ENCODE data around the gene C19orf85.

The C19orf85 gene

GRCh38 chr19:55431183-55431582 lies 33.4 kb downstream of the C19orf85 start:
- H3K9me3 ChIP-seq (ENCODE audit: control insufficient read depth, insufficient read depth, low read depth, low read length): no peaks in the 10 kb centered on the region
- POLR2A ChIA-PET: no interaction called here
- TF ChIP-seq KLF7 (tag by site-specific recombination; IDR thresholded peaks at IDR 0.05; ENCODE audit: borderline replicate concordance): no peak
- TF ChIP-seq, protein P1, sequence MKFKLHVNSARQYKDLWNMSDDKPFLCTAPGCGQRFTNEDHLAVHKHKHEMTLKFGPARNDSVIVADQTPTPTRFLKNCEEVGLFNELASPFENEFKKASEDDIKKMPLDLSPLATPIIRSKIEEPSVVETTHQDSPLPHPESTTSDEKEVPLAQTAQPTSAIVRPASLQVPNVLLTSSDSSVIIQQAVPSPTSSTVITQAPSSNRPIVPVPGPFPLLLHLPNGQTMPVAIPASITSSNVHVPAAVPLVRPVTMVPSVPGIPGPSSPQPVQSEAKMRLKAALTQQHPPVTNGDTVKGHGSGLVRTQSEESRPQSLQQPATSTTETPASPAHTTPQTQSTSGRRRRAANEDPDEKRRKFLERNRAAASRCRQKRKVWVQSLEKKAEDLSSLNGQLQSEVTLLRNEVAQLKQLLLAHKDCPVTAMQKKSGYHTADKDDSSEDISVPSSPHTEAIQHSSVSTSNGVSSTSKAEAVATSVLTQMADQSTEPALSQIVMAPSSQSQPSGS (tag by site-specific recombination; IDR thresholded peaks at IDR 0.05; ENCODE audit: low read depth): peak; percentile 40; the same call in 1 of the 2 replicates

GRCh38 chr19:55426042-55426441 lies 38.5 kb downstream of the C19orf85 start:
- H3K4me1 ChIP-seq (ENCODE audit: control insufficient read depth, insufficient read depth, low read length): no peaks in the 10 kb centered on the region
- ChIA-PET CTCF (interaction anchor here (1.1 to 2.5 kb wide), 5 partner anchors 8 to 266 kb away, joined by 3 to 8 read pairs (median 6); no protein-coding TSS in a partner anchor), POLR2A (interaction anchor here (1.0 kb wide), 1 partner anchor 198 kb away, joined by 6 read pairs; the partner anchor contains the start of gene ZNF784)
- H3K9me3 ChIP-seq (ENCODE audit: control insufficient read depth, insufficient read depth, low read depth, low read length): no peaks in the 10 kb centered on the region
- H3K36me3 ChIP-seq (ENCODE audit: control insufficient read depth in 2 of 2, insufficient read depth in 1 of 2, low read length in 2 of 2): no peaks in the 10 kb centered on the region
- H3K27ac ChIP-seq (ENCODE audit: extremely low read depth, low read depth, low read length): no peak overlapping the region
- no peak overlapping the region for H3K4me3 ChIP-seq (ENCODE audit: low read depth, low read length)
- TF ChIP-seq ZFP41 (tag by site-specific recombination; IDR thresholded peaks at IDR 0.05; ENCODE audit: borderline replicate concordance) (no peak), ZBTB6 (tag by site-specific recombination; IDR thresholded peaks at IDR 0.05) (no peak), ZBTB1 (tag by site-specific recombination; IDR thresholded peaks at IDR 0.05) (no peak), ZNF335 (tag by site-specific recombination; conservative IDR thresholded peaks at IDR 0.05) (no peak), SCRT2 (tag by site-specific recombination; IDR thresholded peaks at IDR 0.05) (no peak), OSR2 (tag by site-specific recombination; IDR thresholded peaks at IDR 0.05) (no peak), ZNF660 (tag by site-specific recombination; IDR thresholded peaks at IDR 0.05) (no peak), ZNF473 (tag by site-specific recombination; IDR thresholded peaks at IDR 0.05) (no peak), ZBTB49 (tag by site-specific recombination; IDR thresholded peaks at IDR 0.05; ENCODE audit: low read depth) (no peak), ZNF223 (tag by site-specific recombination; IDR thresholded peaks at IDR 0.05) (no peak)
- TF ChIP-seq, protein P2, sequence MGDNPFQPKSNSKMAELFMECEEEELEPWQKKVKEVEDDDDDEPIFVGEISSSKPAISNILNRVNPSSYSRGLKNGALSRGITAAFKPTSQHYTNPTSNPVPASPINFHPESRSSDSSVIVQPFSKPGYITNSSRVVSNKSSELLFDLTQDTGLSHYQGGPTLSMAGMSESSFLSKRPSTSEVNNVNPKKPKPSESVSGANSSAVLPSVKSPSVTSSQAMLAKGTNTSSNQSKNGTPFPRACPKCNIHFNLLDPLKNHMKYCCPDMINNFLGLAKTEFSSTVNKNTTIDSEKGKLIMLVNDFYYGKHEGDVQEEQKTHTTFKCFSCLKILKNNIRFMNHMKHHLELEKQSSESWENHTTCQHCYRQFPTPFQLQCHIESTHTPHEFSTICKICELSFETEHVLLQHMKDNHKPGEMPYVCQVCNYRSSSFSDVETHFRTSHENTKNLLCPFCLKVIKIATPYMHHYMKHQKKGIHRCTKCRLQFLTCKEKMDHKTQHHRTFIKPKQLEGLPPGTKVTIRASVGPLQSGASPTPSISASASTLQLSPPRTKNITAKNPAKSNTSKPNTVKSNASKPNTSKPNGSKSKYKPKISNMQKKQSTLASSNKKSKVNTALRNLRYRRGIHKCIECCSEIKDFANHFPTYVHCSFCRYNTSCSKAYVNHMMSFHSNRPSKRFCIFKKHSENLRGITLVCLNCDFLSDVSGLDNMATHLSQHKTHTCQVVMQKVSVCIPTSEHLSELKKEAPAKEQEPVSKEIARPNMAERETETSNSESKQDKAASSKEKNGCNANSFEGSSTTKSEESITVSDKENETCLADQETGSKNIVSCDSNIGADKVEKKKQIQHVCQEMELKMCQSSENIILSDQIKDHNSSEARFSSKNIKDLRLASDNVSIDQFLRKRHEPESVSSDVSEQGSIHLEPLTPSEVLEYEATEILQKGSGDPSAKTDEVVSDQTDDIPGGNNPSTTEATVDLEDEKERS (tag by site-specific recombination; IDR thresholded peaks at IDR 0.05): no peak

More at GRCh38 chr19:55431183-55431582, 33.4 kb downstream of the C19orf85 start:
- Histone ChIP-seq H3K4me1 (ENCODE audit: control insufficient read depth, insufficient read depth, low read length) (no peaks in the 10 kb centered on the region), H3K36me3 (ENCODE audit: control insufficient read depth in 2 of 2, insufficient read depth in 1 of 2, low read length in 2 of 2) (no peaks in the 10 kb centered on the region), H3K27ac (ENCODE audit: extremely low read depth, low read depth, low read length) (no peak overlapping the region), H3K4me3 (ENCODE audit: low read depth, low read length) (no peak overlapping the region)
- CTCF ChIA-PET: interaction anchor here (1.0 kb wide), 1 partner anchor 13 kb away, joined by 3 read pairs; no protein-coding TSS in a partner anchor
